Measurements from ENCODE around the gene CLCN7.

DNA sequence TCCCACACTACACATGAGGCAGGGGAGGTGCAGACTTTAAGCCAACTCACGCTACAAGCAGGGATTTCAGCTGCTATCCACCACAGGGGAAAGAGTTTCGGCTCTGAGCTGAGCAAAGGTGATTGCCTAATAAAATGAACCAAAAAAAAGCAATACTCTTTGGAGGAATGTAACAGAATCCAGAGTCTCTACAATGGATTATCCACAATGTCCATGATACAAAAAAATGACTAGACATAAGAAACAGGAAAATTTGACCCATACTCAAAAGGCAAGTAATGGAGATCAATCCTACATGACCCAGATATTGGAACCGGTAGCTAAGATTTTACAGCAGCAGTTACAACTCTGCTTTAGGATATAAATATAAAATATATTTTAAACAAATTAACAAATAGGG lies 39.7 kb upstream of the CLCN7 start:
- TF ChIP-seq CTCF (conservative IDR thresholded peaks at IDR 0.05): no peak
- no peak for TF ChIP-seq ZFX (IDR thresholded peaks at IDR 0.05)

Data from C4-2B (cell line).